Left renal cortex interstitium (tissue), 4 donors: ENCODE results near the gene CNOT8. TPM values are rescaled to one million over a fixed set of nuclear protein-coding genes. Genes with fewer than 3 reads are reported as not detected.
"Not testable (repeated sequence)": the region's sequence is repeated elsewhere in the genome, so short reads cannot be mapped to it uniquely, and the experiment has no call there.

Experiments
- DNase-seq, 4 donors: peaks; one replicate each; pipeline ENCODE4 v3.0.0-alpha.2; 2013; ENCODE audit warnings: low read depth in 4 of 4, low spot score in 2 of 4, missing footprints in 1 of 4
- polyA plus RNA-seq, 4 donors: library from polyadenylated mRNA; unstranded; fragments of 120-200 nt; gene quantifications; one replicate each; pipeline ENCODE4 v1.2.1, GENCODE V29; 2013; ENCODE audit not compliant: insufficient read length in 4 of 4

CNOT8 gene
- polyA plus RNA-seq, 4 donors, result 72.7 to 82.3 (median 77.3) TPM

DNA sequence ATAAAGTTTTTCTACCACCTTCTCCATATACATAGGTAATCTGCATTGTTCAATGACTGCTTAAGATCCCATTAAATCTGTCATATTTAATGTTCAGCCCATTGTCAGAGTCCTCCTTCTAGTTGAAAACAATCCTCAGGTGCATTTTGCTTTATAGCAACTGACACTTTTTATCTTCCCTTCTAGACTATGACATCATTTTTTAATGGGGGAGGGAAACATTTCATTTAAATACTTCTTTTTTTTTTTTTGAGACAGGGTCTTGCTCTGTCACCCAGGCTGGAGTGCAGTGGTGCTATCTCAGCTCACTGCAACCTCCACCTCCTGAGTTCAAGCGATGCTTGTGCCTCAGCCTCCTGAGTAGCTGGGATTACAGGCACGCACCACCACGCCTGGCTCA is 25.6 kb upstream of the CNOT8 start:
- DNase-seq, result not testable (repeated sequence)

GRCh38 chr5:154834053-154834452 is 24.4 kb upstream of the CNOT8 start:
- DNase-seq, result no peak

GRCh38 chr5:154835701-154836052 is 22.8 kb upstream of the CNOT8 start:
- DNase-seq, result not testable (repeated sequence)

DNA sequence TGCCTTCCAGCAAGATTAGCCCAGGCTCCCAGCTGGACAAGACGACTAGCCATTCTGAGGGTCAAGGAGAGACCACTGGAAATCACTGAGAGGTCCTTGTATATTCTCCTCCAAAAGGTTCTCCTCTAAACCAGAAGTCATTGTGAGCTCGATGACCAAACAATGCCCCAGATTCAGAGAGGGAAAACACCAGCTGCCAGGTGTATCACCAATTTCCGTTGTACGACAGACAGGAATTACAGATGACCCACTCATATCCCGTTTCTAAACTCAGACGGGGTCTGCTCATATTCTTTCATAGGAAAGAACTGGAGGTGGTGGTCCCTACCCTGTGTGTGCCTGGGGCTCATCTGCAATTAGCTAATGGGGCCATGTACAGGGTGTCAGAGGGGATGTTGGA is 22.2 kb upstream of the CNOT8 start:
- DNase-seq, result no peak

DNA sequence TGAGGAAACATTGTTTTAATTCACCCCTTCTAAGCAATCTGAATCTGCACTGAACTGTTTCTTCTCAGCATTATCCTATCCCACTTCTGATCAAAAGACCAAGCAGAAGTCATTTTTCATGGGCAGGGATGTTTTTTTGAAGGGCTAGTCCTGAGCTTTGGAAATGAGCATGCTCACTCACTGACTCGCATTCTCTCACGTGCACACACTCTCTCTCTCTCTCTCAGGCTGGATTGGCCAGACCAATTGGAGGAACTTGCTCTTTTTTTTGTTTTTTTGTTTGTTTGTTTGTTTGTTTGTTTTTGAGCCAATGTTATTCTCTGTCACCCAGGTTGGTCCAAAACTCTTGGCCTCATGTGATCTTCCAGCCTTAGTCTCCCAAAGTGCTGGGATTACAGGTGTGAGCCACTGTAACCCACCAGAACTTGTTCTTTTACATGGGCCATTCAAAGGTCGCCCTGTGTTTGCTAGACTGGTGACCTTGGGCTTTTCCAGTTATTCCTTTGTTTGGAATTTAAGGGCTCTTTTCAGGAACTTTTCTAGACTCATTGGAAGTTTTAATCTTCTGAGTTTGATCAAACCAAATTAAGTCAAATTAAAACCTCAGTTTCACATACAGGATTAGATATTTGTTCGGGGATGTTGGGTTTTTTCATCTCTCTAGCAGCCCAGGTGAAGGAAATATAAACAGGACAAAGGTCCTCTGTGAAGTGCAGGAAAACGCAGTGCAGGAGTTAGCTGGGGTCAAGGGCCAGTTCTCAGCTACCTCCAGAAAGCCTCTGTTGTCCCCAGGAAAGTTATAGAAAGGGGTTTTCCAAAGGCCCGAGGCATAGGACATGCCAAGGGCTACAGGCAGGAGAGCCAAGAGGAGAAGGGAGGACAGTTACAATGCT is 21.2 kb upstream of the CNOT8 start:
- no peak for DNase-seq

- DNase-seq, result no peak
These were observed 17.8 kb upstream of the CNOT8 start for GRCh38 chr5:154840435-154841272.

DNA sequence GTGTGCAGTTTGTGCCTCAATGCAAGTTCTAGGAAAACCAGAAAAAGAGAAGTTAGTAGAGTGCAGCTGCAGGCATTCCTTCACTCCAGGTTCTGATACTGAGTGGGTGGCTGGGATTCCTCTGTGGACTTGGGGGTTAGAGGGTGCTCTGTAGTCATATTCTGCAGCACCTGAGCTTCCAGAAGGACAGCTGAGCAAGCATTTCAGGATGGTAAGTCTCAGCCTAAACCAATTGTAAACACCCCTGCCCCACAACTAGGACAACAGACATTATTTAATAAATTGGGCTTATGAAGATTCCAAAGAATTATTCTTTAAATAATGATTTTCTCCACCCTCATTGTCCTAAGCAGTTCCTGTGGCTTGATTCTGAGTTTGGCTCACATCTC is 17.2 kb upstream of the CNOT8 start:
- DNase-seq, result no peak

GRCh38 chr5:154842689-154843530 is 15.5 kb upstream of the CNOT8 start:
- DNase-seq, result no peak

DNA sequence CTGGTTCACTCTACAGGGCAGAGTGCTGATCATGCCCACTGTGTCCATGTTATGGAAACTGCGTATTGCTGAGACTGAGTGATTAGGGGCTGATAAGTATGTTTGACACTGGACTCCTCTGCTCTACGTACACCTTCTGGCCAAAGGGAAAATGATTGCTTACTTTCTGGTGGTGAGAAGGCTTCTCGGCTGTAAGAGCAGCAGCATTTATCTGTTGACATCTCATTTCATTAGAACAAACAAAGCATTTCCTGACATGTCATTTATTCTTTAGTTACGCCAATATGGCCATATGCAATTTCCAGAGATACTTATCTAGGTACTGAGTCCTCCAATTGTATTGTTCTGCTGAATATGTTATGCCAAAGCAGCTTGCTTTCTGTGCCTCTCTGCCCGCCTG is 13.6 kb upstream of the CNOT8 start:
- no peak for DNase-seq

DNA sequence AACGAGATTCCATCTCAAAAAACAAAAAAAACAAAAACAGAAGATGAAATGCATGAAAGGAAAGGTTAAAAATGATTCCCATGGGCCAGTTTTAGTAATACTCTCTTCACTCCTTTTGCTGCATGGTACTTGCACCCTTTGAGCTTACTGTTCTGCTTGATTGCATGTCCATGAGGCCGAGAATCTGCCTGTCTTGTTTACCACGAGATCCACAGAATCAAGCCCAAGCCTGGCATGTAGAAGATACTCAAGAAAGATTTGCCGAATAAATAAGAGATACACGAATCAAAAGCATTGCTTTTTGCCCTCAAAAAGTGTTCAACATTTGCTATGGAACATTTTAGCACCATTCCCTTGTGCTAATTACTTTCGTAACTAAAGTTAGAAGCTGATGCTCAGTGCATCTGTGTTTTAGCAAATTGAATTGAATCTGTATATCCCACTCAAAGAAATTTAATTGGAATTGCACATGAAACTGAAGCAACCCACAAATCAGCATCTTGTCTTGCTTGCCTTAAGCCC is 9.1 kb upstream of the CNOT8 start:
- DNase-seq, result no peak

DNA sequence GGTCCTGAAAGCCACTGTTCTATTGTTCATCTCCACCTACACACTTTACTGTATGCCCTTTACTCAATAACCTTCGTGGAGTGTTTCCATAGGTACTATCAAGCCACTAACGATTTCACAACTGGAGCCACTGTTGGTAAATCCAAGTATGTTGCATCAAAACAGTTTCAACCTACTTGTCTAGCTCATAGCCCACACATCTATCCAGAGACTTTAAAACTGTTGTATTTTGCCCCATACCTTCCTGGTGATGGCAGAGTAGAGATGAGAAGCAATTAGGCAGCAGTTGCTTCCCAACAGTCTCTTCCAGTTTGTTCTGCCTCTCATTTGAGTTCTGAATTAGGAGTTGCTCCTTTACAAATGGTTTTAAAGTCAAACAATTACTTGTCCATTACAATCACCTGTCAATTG is 8.6 kb upstream of the CNOT8 start:
- peak in 2 of 4 donors; percentile 19 to 68 for DNase-seq

DNA sequence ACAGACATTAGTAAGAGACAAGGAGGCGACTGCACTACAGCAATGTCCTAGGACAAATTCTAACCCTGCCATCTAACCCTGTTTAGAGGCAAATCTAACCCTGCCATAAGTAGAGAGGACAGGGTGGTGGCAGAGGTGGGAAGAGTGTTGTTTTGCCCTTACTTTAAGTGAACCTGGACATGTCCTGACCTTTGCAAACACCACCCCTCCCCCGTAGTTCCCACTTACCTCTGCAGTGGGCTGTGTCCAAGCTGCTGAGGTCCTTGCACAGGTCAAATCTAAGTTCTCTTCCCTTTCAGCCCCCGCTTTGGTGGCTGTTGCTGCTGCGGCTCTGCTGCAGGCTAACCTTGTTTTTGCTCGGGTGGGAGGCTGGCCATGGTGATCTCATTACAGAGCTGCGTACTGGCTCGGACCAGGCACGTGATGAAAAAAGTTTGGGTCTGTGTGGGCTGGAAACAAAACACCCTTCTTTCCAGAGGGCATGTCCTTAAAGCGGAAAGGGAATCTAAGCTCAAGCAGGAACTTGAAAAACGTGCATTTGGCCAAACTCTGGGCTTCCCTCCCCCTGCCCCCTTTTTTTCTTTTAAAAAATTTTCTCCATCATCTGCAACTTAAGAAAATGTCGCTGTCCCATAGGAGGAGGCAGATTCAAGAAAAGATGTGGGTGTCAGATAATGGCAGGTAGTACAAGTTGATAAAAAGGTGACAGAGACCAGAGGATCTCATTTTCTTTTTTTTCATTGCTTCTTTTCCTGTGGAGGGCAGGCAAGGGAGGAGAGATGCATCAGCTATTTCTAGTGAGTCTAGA is 8.0 kb upstream of the CNOT8 start, which contains the start of gene FAXDC2:
FAXDC2 (minus strand) TSS at position 349 of the 808 bp plus-strand sequence. CDS start 12,425 bp downstream, outside the sequence.
- DNase-seq, result peak in 3 of 4 donors; percentile 87 to 90 (median 87)

DNA sequence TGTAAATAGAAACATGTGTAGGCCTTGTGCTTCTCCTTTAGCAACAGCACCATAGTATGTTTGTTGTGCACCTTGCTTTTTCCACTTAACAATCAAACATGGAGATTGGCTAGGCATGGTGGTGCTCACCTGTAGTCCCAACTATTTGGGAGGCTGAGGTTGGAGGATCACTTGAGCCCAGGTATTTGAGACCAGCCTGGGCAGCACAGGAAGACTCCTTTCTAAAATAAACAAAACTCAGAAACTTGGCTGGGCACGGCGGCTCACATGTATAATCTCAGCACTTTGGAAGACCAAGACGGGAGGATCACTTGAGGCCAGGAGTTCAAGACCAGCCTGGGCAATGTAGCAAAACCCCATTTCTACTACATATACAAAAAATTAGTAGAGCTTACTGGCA is 7.1 kb upstream of the CNOT8 start:
- DNase-seq, result no peak

GRCh38 chr5:154857530-154858296 is 714 bp upstream of the CNOT8 start:
- DNase-seq, result peak; percentile 92 to 99 (median 95)

- peak in 2 of 4 donors; percentile 19 for DNase-seq
These were observed 795 bp downstream of the CNOT8 start for GRCh38 chr5:154858972-154859871.

- DNase-seq, result no peak
These were observed 1.7 kb downstream of the CNOT8 start for GRCh38 chr5:154860123-154860522.

DNA sequence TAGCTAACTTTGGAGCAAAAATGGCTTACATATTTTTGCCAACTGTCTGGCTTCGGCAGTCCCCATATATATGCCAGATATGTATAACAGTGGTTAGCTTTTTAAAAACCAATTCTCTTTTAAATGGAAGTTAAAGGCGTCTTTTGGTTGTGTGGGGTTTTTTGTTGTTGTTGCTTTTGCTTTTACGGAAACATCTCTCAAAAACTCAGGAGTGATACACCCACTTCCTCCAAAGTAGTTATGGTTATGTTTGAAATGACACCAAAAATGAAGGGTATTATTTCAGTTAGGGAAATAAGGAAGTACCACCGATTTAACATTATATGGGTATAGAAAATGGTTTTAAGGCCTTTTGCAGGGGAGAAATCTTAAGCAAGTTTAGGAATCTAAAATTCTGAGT is 2.3 kb downstream of the CNOT8 start:
- no peak for DNase-seq

DNA sequence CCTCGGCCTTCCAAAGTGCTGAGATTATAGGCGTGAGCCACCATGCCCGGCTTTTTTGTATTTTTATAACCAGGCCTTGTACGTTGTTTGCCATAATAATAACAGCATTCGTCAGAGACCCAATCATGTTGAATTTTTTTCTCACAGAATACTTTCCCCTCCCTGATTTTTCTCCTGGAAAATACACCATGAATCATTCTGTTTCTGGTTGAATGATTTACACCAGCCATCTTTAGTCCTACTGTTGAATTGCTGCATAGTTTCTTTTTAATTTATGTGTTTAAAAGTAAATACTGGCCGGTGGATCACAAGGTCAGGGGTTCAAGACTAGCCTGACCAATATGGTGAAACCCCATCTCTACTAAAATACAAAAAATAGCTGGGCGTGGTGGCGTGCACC is 3.5 kb downstream of the CNOT8 start:
- DNase-seq, result no peak
